Thyroid gland (tissue), 4 donors: ENCODE data around the gene SKIDA1. TPM values are rescaled to one million over a fixed set of nuclear protein-coding genes. Genes with fewer than 3 reads are reported as not detected.

Experiments
- DNase-seq, 2 donors: peaks; one replicate each; pipeline ENCODE4 v3.0.0-alpha.2; 2019
- H3K27ac ChIP-seq, 3 donors: fragments of 200-600 bp; sonication (generic); 1 replicate in 2 of 3; 2 replicates in 1 of 3; pipeline ENCODE4 v1.5.1; 2016 to 2019; ENCODE audit warnings: mild to moderate bottlenecking in 1 of 3, moderate library complexity in 1 of 3
- H3K27me3 ChIP-seq: fragments of 200-600 bp; sonication (generic); one replicate; pipeline ENCODE4 v1.5.1; 2019
- H3K36me3 ChIP-seq, 2 donors: fragments of 200-600 bp; sonication (generic); one replicate each; pipeline ENCODE4 v1.5.1; 2016 to 2019
- H3K4me1 ChIP-seq, 2 donors: fragments of 200-600 bp; sonication (generic); one replicate each; pipeline ENCODE4 v1.5.1; 2017 to 2019
- H3K4me3 ChIP-seq, 3 donors: fragments of 200-600 bp; sonication (generic); replicated peaks in 1 of 3; 1 replicate in 2 of 3; 2 replicates in 1 of 3; pipeline ENCODE4 v1.5.1; 2016; ENCODE audit warnings: mild to moderate bottlenecking in 1 of 3
- H3K9me3 ChIP-seq: fragments of 200-600 bp; sonication (generic); one replicate; pipeline ENCODE4 v1.5.1; 2017
- POLR2A ChIP-seq, 2 donors: fragments of 450-650 bp; IDR thresholded peaks; one replicate each; pipeline ENCODE4 v1.6.1; 2017; ENCODE audit warnings: antibody characterized with exemption in 2 of 2, mild to moderate bottlenecking in 2 of 2, moderate library complexity in 1 of 2
- WGBS, 2 donors: methylation state at CpG; one replicate each; pipeline ENCODE4 v1.1.5; 2017; 5-methylcytosine and 5-hydroxymethylcytosine counted together
- intact Hi-C: fragments of 100-400 bp; cut with DNase I; formaldehyde crosslinking; loops from one replicate; pipeline ENCODE4 v1.15.1; 2023
- total RNA-seq, 4 donors: library from RNA; depleted of rRNA; stranded (reverse); fragments of >200 nt; gene quantifications; one replicate each; pipeline ENCODE4 v1.2.3, GENCODE V29; 2016
- TF ChIP-seq, protein P1 (sequence below), 6 experiments: fragments of 200-600 bp in 3 of 6; fragments of 450-650 bp in 3 of 6; sonication (generic) in 3 of 6; IDR thresholded peaks; one replicate each; pipeline ENCODE4 v1.5.1; 2016 to 2019; ENCODE audit warnings: antibody characterized with exemption in 6 of 6, mild to moderate bottlenecking in 2 of 6, inconsistent platforms in 1 of 6, moderate library complexity in 1 of 6

Gene SKIDA1
- total RNA-seq, 4 donors from 2014 or later, result 3.1 to 9.9 (median 7.1) TPM

DNA sequence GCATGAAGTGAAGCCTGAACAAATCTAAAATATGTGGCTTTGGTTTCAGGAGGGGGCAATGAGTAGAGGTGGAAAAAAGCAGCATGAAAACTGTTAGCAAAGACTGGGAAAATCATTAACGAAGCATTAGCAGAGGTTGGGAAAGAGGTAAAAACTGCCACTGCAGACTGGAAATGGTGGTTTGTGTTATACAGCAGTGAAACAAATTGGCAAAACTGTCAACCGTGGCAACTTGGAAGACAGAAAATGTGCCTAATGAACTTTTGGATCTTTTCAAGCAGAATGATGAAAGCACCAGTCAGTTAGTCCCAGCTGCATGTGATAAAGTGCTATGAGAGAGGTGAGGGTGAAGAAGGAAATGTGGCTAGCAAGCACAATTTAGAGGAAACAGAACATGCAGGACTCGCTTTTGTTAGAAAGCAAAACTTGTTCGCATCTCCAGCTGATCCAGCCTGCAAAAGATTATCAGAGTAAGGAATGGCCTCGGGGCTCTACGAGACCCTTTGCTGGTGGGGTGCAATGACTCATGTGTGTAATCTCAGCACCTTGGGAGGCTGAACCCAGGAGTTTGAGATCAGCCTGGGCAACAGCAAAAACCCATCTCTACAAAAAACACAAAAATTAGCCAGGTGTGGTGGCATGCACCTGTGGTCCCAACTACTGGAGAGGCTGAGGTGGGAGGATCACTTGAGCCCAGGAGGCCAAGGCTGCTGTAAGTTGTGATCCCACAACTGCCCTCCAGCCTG is 45.7 kb downstream of the SKIDA1 start:
- no peaks in the 10 kb centered on the region for H3K36me3 ChIP-seq
- no peak overlapping the region for H3K27ac ChIP-seq

GRCh38 chr10:21475393-21475792 is 50.1 kb downstream of the SKIDA1 start:
- no peak for DNase-seq
- intact Hi-C loops, result no loop called here
- no peak overlapping the region for H3K27ac ChIP-seq
- H3K4me3 ChIP-seq, result no peak overlapping the region
- H3K4me1 ChIP-seq, result no peaks in the 10 kb centered on the region
- H3K27me3 ChIP-seq, result no peaks in the 10 kb centered on the region
- no peaks in the 10 kb centered on the region for H3K36me3 ChIP-seq
- 70 to 80% methylated on average over 4 to 5 of the region's 5 CpGs for WGBS, 2 donors
- no peaks in the 10 kb centered on the region for H3K9me3 ChIP-seq
- TF ChIP-seq, protein P1, sequence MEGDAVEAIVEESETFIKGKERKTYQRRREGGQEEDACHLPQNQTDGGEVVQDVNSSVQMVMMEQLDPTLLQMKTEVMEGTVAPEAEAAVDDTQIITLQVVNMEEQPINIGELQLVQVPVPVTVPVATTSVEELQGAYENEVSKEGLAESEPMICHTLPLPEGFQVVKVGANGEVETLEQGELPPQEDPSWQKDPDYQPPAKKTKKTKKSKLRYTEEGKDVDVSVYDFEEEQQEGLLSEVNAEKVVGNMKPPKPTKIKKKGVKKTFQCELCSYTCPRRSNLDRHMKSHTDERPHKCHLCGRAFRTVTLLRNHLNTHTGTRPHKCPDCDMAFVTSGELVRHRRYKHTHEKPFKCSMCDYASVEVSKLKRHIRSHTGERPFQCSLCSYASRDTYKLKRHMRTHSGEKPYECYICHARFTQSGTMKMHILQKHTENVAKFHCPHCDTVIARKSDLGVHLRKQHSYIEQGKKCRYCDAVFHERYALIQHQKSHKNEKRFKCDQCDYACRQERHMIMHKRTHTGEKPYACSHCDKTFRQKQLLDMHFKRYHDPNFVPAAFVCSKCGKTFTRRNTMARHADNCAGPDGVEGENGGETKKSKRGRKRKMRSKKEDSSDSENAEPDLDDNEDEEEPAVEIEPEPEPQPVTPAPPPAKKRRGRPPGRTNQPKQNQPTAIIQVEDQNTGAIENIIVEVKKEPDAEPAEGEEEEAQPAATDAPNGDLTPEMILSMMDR (IDR thresholded peaks at IDR 0.05), result no peak
- no peak for TF ChIP-seq POLR2A (IDR thresholded peaks at IDR 0.05)

More for the DNA sequence above, 45.7 kb downstream of the SKIDA1 start:
- DNase-seq, result no peak
- H3K27me3 ChIP-seq, result no peaks in the 10 kb centered on the region
- no peaks in the 10 kb centered on the region for H3K4me1 ChIP-seq
- WGBS, 2 donors, result 74 to 76% methylated on average over 6 of the region's 6 CpGs
- H3K9me3 ChIP-seq, result no peaks in the 10 kb centered on the region
- intact Hi-C loops, result no loop called here
- TF ChIP-seq, protein P1 (IDR thresholded peaks at IDR 0.05), result no peak
- TF ChIP-seq POLR2A (IDR thresholded peaks at IDR 0.05), result no peak
- no peak overlapping the region for H3K4me3 ChIP-seq

- intact Hi-C loops, result no loop called here
- Histone ChIP-seq H3K27me3 (no peaks in the 10 kb centered on the region), H3K36me3 (no peaks in the 10 kb centered on the region), H3K27ac (no peak overlapping the region), H3K4me1 (no peaks in the 10 kb centered on the region), H3K4me3 (no peak overlapping the region), H3K9me3 (no peaks in the 10 kb centered on the region)
- no peak for DNase-seq
- TF ChIP-seq, protein P1 (IDR thresholded peaks at IDR 0.05), result no peak
- no peak for TF ChIP-seq POLR2A (IDR thresholded peaks at IDR 0.05)
- 84 to 87% methylated on average over 10 of the region's 10 CpGs for WGBS, 2 donors
These were observed 51.9 kb downstream of the SKIDA1 start for GRCh38 chr10:21473541-21473940.

DNA sequence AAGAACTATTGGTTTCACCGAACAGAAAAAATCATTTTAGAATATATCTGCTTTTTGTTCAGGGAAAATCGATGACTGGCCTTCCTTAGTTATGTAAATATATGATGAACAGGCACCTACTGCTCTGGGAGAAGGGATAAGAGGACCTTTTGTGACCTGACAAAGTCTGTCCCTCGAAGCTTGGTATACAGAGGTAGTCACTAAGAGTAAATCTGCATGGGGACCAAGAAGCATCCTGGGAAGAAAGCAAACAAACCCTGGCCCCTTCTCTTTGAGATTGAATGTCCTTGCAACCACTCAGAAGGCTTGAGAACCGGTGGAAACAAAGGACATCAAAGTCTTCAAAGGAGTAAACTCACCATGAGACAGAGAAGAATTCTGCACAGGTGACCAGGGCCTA is 52.3 kb downstream of the SKIDA1 start:
- no peak overlapping the region for H3K27ac ChIP-seq
- no peak for DNase-seq
- H3K4me3 ChIP-seq, result no peak overlapping the region
- no peaks in the 10 kb centered on the region for H3K36me3 ChIP-seq
- 55 to 56% methylated on average over 4 of the region's 4 CpGs for WGBS, 2 donors
- intact Hi-C loops, result no loop called here
- no peaks in the 10 kb centered on the region for H3K9me3 ChIP-seq
- no peak for TF ChIP-seq POLR2A (IDR thresholded peaks at IDR 0.05)
- TF ChIP-seq, protein P1 (IDR thresholded peaks at IDR 0.05), result no peak
- no peaks in the 10 kb centered on the region for H3K27me3 ChIP-seq
- no peaks in the 10 kb centered on the region for H3K4me1 ChIP-seq

DNA sequence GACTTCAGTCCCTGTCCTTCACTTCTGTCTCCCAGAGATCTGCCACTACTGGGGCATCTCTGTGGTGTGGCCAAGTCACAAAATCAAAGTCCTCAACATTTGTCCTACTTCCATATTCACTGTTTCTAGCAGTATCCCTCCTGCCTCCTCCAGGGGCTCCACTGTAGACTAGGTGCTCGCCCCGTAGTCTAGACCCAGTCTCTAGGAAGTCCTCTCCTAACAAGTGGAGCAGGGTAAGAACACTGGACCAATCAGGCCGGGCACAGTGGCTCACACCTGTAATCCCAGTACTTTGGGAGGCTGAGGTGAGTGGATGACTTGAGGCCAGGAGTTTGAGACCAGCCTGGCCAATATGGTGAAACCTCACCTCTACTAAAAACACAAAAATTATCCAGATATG is 57.4 kb downstream of the SKIDA1 start:
- TF ChIP-seq, protein P1 (IDR thresholded peaks at IDR 0.05), result no peak
- TF ChIP-seq POLR2A (IDR thresholded peaks at IDR 0.05), result no peak
- WGBS, 2 donors, result 88 to 91% methylated on average over 3 of the region's 3 CpGs
- intact Hi-C loops, result no loop called here
- Histone ChIP-seq H3K9me3 (no peaks in the 10 kb centered on the region), H3K4me1 (no peaks in the 10 kb centered on the region), H3K27ac (no peak overlapping the region), H3K36me3 (no peaks in the 10 kb centered on the region), H3K4me3 (no peak overlapping the region), H3K27me3 (no peaks in the 10 kb centered on the region)
- DNase-seq, result no peak
